ES-I3 (cell line): ENCODE results near the gene LTBP1.

Experiments
- H3K36me3 ChIP-seq: 2 replicates; pipeline ENCODE4 v1.6.1; 2013; ENCODE audit warnings: mild to moderate bottlenecking, low read length, control low read depth, moderate library complexity; ENCODE audit not compliant: insufficient read depth
- H3K4me1 ChIP-seq: 2 replicates; pipeline ENCODE4 v1.6.1; 2013; ENCODE audit warnings: mild to moderate bottlenecking, control low read depth, low read length; ENCODE audit not compliant: insufficient read depth
- H3K9ac ChIP-seq: 2 replicates; pipeline ENCODE4 v1.6.1; 2013; ENCODE audit warnings: low read depth, mild to moderate bottlenecking, low read length, moderate library complexity
- H3K9me3 ChIP-seq: 2 replicates; pipeline ENCODE4 v1.6.1; 2013; ENCODE audit warnings: mild to moderate bottlenecking, low read length, moderate library complexity; ENCODE audit not compliant: control insufficient read depth, insufficient read depth

LTBP1 gene

DNA sequence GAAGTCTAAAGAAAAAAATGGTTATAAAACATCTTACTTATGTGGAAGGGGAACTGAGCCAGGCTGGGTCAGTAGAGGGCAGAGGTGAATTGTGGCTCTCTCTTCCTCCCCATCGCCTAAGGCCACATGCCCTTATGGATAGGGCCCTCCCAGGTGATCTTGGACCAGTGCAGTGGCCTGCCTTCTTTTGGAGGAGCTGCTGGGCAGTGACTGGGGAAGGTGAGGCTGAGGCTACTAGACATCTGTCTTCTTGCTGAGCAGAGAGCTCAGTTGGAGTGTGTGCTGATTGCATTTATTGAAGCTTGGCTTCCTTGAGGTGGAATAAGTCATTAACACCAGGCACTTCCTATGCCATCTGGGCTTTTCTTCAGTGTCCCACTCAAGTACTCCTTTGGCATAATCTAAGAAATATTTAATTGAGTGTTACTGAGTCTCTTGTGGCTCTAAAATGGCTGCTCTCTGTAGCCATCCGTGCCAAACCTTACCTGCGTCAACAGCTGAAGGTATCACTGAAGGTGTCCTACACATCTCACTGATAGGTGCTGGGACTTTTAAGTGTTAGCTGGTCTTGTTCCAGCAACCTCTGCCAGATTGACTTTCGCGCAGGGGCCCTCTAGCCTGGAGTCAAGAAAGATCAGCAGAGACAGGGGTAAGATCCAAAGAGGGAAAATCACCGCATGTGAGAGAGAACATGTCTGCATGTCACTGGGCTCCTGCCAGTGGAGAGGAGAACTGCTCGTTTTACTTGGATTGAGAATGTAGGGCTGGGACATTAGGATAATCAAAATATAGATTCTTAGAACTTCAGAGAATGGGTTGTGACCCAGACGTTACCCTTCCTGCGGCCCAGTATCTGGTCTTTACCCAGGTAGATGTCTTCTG is 256.1 kb downstream of the LTBP1 start:
- Histone ChIP-seq H3K36me3 (no peaks in the 10 kb centered on the region), H3K9me3 (no peaks in the 10 kb centered on the region), H3K4me1 (no peaks in the 10 kb centered on the region), H3K9ac (no peak overlapping the region)

DNA sequence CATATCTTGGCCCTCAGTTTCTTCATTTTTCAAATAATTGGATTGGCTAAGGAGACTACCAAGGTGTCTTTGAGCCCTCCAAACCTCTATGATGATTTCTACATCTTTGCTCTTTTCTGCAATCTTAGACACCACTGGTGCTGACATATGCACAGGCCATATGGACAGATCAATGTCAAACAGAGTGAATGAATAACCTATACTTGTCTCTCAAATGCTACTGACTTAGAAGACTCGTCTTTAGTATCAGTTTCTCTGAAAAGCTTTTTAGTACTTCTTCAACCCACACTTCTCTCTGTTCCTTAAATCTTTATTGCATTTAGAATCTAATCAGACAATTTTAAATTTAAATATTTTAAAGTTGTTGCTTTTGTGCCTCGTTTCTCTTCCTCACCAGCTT is 258.2 kb downstream of the LTBP1 start:
- Histone ChIP-seq H3K9ac (no peak overlapping the region), H3K4me1 (0 out of 2 replicates have a peak, but pooled peaks cover 1% of the 10 kb centered on the region), H3K36me3 (no peaks in the 10 kb centered on the region), H3K9me3 (no peaks in the 10 kb centered on the region)

DNA sequence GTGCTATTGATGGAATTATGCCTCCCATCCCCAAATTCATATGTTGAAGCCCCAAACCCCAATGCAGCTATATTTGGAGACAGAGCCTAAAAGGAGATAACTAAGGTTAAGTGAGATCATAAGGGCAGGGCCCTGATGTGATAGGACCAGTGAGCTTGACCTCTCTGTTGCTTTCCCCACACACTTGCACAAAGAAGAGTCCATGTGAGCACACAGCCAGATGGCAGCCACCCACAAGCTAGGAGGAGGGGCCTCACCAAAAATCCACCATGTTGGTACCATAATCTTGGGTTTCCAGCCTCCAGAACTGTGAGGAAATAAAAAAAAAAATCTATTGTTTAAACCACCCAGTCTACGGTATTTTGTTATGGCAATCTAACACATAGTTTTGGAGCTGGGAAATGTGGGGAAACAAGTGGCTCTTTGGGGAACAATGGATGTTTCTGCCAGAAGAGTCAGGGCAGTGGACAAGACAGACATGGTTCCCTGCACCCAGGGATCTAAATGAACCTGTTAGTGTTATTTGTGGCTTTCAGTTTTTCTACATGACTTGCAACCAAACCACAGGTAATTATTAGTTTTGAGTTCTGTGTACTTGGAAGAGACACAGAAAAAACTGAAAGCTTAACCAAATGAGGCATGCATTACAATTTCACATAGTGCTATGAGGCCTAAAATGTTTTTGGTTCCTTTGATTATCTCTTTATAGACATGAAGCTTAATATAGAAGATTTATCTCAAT is 259.1 kb downstream of the LTBP1 start:
- Histone ChIP-seq H3K9ac (no peak overlapping the region), H3K36me3 (no peaks in the 10 kb centered on the region), H3K9me3 (no peaks in the 10 kb centered on the region), H3K4me1 (peaks cover 9% of the 10 kb centered on the region)

DNA sequence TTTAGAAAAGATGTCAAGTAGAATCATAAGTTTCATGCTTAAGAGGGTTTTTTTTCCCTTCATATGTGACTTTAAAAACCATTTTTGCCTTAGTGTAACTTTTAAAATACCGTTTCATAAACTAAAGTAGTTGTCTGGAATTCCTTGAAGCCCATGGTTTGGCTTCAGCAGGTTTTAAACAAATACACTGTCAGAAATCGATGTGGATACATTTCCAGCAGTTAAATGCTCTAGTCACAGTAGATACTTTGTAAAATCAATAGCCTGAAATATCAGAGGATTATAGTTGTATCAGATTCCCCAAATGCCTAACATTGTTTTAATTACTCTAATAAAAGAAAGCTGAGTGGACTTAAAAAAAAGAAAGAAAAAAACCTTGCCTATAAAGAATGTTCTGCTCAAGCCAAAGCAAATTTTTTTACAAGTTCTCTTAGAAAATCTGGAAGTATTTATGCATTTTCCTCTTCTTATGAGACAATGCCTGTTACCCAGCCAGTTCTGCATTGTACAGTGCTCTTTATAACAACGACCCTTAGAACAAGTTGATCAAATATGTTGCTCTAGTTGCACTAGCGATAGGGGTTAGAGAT is 260.5 kb downstream of the LTBP1 start:
- Histone ChIP-seq H3K36me3 (no peaks in the 10 kb centered on the region), H3K4me1 (peaks cover 12% of the 10 kb centered on the region), H3K9ac (no peak overlapping the region)

DNA sequence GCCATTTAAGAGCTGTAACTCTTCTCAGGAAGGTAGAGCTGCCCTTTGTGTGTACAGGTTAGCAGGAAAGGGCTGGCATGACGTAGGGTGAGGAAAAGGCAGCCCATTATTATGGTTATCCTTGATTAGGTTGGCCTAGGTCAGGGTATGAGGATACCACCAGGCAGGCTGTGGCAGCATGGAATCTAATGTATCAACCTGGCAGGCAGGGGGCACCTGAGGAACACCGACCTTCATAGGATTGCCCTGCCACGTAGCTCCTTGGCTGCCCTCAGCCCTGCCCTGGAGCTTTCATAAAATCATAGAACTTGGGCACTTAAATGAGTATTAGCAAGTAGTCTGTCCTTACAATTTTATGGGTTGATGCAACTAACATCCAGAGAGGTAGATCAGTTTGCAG is 261.6 kb downstream of the LTBP1 start:
- no peaks in the 10 kb centered on the region for H3K9me3 ChIP-seq
- no peak overlapping the region for H3K9ac ChIP-seq
- H3K4me1 ChIP-seq: peaks cover 12% of the 10 kb centered on the region
- H3K36me3 ChIP-seq: no peaks in the 10 kb centered on the region

More for the DNA sequence above, 260.5 kb downstream of the LTBP1 start:
- H3K9me3 ChIP-seq: no peaks in the 10 kb centered on the region

DNA sequence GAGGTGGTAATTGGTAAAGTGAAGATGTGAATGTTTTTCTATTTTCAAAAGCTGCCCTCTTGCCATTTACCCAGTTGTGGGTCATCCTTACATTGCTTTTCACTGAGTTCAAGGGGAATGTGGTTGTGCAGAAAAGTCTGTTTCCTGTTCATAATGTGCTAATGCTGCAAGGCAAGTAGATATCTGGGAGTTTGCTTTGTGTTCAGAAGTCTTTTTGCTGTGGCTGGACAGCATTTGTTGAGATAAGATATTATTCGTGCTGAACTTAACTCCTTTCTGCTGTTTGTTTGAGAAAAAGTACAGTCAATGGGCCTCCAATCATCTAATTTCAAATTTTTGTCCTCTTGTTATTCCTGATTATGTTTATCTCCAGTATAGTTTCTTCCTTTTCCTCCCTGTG is 263.2 kb downstream of the LTBP1 start:
- Histone ChIP-seq H3K36me3 (no peaks in the 10 kb centered on the region), H3K4me1 (peaks cover 12% of the 10 kb centered on the region), H3K9me3 (no peaks in the 10 kb centered on the region), H3K9ac (no peak overlapping the region)

DNA sequence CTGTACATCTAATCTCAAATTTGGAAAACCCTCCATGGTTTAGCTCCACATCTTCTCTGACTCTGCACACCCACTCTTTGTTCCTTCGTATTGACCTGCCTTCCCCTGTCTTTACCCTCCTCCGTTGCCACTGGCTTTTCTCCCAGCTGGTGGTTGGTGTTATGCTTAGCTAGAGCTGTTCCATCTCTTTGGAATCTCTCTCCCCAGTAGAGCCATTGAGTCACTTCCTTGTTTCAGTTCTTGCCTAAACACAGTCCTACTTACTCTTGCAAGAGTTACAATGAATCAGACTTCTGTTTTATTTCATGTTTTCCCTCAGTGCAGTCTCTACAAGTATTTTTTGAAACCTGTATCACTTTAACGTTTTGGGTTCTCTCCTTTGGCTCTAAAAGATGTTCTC is 263.9 kb downstream of the LTBP1 start:
- Histone ChIP-seq H3K9ac (no peak overlapping the region), H3K9me3 (no peaks in the 10 kb centered on the region), H3K36me3 (no peaks in the 10 kb centered on the region), H3K4me1 (peaks cover 12% of the 10 kb centered on the region)

DNA sequence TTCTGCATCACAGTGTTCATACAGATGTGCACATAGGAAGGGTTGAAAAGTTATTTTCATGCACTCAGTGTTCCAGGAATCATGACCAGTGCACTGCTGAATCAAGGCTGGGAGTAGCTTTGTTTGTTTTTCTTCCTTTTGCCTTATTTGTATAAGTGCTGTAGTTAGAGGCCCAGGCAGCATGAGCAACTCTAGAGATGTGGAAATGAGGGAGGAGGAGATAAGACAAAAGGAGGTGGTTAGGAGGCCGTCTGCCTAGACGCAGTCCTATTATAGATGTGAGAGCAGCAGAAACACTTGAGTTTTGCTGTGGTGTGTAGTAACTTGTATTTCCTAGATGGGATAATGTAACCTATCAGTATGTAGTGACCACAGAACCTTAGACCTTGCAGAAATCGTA is 265.4 kb downstream of the LTBP1 start:
- no peaks in the 10 kb centered on the region for H3K9me3 ChIP-seq
- no peaks in the 10 kb centered on the region for H3K36me3 ChIP-seq
- no peak overlapping the region for H3K9ac ChIP-seq
- H3K4me1 ChIP-seq: peaks cover 12% of the 10 kb centered on the region

DNA sequence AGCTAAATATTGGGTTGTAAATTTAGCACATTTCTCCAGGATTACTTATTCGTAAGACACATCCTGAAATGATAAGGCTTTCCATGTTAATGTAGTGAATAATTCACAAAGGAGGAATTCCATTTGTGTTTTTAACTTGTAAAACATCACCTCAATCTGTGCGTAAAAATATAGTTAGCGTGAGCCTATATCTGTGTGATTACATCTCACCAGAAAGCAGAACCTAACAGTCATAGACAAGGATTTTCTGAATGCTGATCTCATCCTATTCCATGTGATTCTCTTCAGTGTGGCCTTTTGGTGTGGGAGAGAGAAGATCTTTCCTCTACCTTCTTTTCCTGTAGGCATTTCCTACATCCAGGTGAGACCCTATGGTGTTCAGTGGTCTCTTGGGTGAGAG is 266.5 kb downstream of the LTBP1 start:
- Histone ChIP-seq H3K36me3 (no peaks in the 10 kb centered on the region), H3K4me1 (peaks cover 12% of the 10 kb centered on the region), H3K9me3 (no peaks in the 10 kb centered on the region), H3K9ac (no peak overlapping the region)

DNA sequence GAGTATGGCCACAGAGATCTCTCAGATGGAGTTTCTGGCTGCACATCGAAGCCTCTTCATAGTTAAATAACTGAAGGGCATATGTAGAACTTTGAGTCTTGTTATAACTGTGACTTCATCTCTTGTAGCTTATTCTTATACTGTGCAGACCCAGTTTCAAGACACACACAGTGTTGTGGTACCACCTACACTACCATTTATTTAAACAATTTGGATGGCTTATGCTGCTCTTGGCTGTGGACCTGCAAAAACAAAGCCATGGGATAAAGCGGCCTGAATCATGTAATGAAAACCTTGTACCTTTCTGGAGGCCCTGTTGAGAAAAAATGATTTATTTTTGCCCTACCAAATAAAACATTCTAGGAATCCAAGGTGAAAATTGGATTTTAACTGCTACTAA is 266.9 kb downstream of the LTBP1 start:
- peaks cover 12% of the 10 kb centered on the region for H3K4me1 ChIP-seq
- no peak overlapping the region for H3K9ac ChIP-seq
- H3K9me3 ChIP-seq: no peaks in the 10 kb centered on the region
- no peaks in the 10 kb centered on the region for H3K36me3 ChIP-seq

DNA sequence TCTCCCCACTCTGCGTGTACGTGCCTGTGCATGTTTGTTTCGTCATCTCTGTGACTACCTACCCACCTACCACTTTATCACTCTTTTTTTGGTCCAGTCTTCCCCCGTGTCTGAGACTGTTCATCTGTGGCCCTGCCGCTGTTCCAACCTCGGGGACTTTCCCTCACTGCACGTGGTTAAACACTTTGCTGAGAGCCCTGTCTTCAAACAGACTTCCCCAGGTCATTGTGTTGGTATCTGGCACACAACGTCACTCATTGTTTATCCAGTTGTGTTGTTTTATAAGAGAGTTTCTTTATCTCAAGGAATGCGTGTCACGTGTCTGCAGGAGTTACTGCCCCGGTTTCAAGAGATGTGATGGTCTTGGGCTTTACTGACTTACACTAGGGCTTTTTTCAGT is 267.7 kb downstream of the LTBP1 start:
- H3K9ac ChIP-seq: no peak overlapping the region
- H3K36me3 ChIP-seq: no peaks in the 10 kb centered on the region
- H3K9me3 ChIP-seq: no peaks in the 10 kb centered on the region
- H3K4me1 ChIP-seq: peaks cover 17% of the 10 kb centered on the region

DNA sequence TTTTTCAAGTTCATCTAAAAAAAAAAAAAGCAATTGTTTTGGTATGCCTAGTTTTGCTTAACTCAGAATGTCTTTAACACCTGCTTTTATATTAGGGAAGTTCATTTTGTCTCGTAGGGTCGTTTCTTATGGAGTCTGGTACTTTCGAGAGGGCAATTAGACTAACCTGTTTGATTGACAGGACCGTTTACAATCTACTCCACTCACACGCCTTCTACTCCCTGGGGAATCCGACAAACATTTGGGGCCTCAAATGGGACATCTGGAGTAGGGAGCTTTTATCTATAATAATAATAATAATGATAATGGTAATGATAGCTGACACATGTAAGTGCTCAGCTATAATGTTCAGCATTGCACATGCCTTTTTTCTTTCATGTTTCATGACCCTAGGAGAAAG is 268.1 kb downstream of the LTBP1 start:
- no peaks in the 10 kb centered on the region for H3K36me3 ChIP-seq
- H3K9ac ChIP-seq: no peak overlapping the region
- no peaks in the 10 kb centered on the region for H3K9me3 ChIP-seq
- peaks cover 21% of the 10 kb centered on the region for H3K4me1 ChIP-seq

DNA sequence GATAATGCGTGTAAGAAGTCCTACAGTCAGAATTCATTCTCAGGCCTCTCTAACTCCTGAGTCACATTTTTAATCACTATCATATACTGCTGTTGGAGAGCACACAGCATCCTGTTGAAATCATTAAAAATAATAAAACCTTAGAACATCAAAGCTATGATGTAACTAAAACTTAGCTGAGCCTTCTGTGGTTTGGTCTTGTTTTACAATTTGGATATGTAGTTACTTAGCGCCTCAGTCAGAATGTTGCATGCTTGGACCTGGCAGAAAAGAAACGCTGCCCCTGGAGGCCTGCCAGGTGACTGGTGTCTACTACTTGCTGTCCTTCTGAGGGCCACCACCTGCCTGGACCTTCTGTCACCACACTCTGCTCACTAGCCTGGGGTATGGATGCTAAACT is 268.5 kb downstream of the LTBP1 start:
- Histone ChIP-seq H3K36me3 (no peaks in the 10 kb centered on the region), H3K9me3 (no peaks in the 10 kb centered on the region), H3K4me1 (peaks cover 21% of the 10 kb centered on the region), H3K9ac (no peak overlapping the region)

DNA sequence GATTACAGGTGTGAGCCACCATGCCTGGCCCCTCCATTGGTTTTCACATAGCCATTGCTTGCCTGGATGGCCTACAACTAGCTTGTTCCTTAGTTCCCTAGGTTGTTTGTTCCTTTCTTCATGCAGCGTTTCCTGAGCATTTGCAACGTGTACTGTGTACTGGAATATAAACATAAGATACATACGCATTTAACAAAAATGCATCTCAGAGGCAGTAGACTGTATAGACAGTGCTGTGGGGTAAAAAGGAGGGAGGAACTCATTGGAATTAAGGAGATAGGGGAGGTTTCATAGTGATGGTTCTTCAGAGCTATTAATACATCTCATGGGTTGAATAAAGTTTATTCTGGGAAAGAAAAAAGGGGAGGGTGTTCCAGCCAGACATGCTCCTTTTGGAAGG is 269.2 kb downstream of the LTBP1 start:
- Histone ChIP-seq H3K4me1 (peaks cover 22% of the 10 kb centered on the region), H3K9ac (no peak overlapping the region)

More for the DNA sequence above, 269.2 kb downstream of the LTBP1 start:
- no peaks in the 10 kb centered on the region for H3K36me3 ChIP-seq
- no peaks in the 10 kb centered on the region for H3K9me3 ChIP-seq
